Thyroid gland (tissue), 4 donors: ENCODE results near the gene UBE2Q2. TPM values are rescaled to one million over a fixed set of nuclear protein-coding genes. Genes with fewer than 3 reads are reported as not detected.

Experiments
- DNase-seq, 2 donors: peaks; one replicate each; pipeline ENCODE4 v3.0.0-alpha.2; 2019
- H3K27ac ChIP-seq, 3 donors: fragments of 200-600 bp; sonication (generic); 1 replicate in 2 of 3; 2 replicates in 1 of 3; pipeline ENCODE4 v1.5.1; 2016 to 2019; ENCODE audit warnings: mild to moderate bottlenecking in 1 of 3, moderate library complexity in 1 of 3
- H3K27me3 ChIP-seq: fragments of 200-600 bp; sonication (generic); one replicate; pipeline ENCODE4 v1.5.1; 2019
- H3K36me3 ChIP-seq, 2 donors: fragments of 200-600 bp; sonication (generic); one replicate each; pipeline ENCODE4 v1.5.1; 2016 to 2019
- H3K4me1 ChIP-seq, 2 donors: fragments of 200-600 bp; sonication (generic); one replicate each; pipeline ENCODE4 v1.5.1; 2017 to 2019
- H3K4me3 ChIP-seq, 3 donors: fragments of 200-600 bp; sonication (generic); replicated peaks in 1 of 3; 1 replicate in 2 of 3; 2 replicates in 1 of 3; pipeline ENCODE4 v1.5.1; 2016; ENCODE audit warnings: mild to moderate bottlenecking in 1 of 3
- H3K9me3 ChIP-seq: fragments of 200-600 bp; sonication (generic); one replicate; pipeline ENCODE4 v1.5.1; 2017
- CTCF ChIP-seq, 6 experiments: fragments of 200-600 bp in 3 of 6; fragments of 450-650 bp in 3 of 6; sonication (generic) in 3 of 6; IDR thresholded peaks; one replicate each; pipeline ENCODE4 v1.5.1; 2016 to 2019; ENCODE audit warnings: antibody characterized with exemption in 6 of 6, mild to moderate bottlenecking in 2 of 6, inconsistent platforms in 1 of 6, moderate library complexity in 1 of 6
- POLR2A ChIP-seq, 2 donors: fragments of 450-650 bp; IDR thresholded peaks; one replicate each; pipeline ENCODE4 v1.6.1; 2017; ENCODE audit warnings: antibody characterized with exemption in 2 of 2, mild to moderate bottlenecking in 2 of 2, moderate library complexity in 1 of 2
- WGBS, 2 donors: methylation state at CpG; one replicate each; pipeline ENCODE4 v1.1.5; 2017; 5-methylcytosine and 5-hydroxymethylcytosine counted together
- intact Hi-C: fragments of 100-400 bp; cut with DNase I; formaldehyde crosslinking; loops from one replicate; pipeline ENCODE4 v1.15.1; 2023
- total RNA-seq, 4 donors: library from RNA; depleted of rRNA; stranded (reverse); fragments of >200 nt; gene quantifications; one replicate each; pipeline ENCODE4 v1.2.3, GENCODE V29; 2016

The UBE2Q2 gene
- total RNA-seq, 4 donors from 2014 or later: 35.8 to 52.3 (median 44.9) TPM

GRCh38 chr15:75823860-75824613, 19.2 kb upstream of the UBE2Q2 start:
- no peak overlapping the region for H3K27ac ChIP-seq
- H3K4me1 ChIP-seq: no peaks in the 10 kb centered on the region
- H3K4me3 ChIP-seq: no peak overlapping the region
- DNase-seq: no peak
- no peaks in the 10 kb centered on the region for H3K36me3 ChIP-seq
- H3K27me3 ChIP-seq: no peaks in the 10 kb centered on the region
- TF ChIP-seq CTCF (IDR thresholded peaks at IDR 0.05) (no peak), POLR2A (IDR thresholded peaks at IDR 0.05) (no peak)
- no peaks in the 10 kb centered on the region for H3K9me3 ChIP-seq
- 56 to 63% methylated on average over 7 of the region's 7 CpGs for WGBS, 2 donors
- intact Hi-C loops: no loop called here

GRCh38 chr15:75827691-75828090, 15.6 kb upstream of the UBE2Q2 start:
- no peak for TF ChIP-seq POLR2A (IDR thresholded peaks at IDR 0.05)
- TF ChIP-seq CTCF (IDR thresholded peaks at IDR 0.05): no peak
- DNase-seq: no peak
- 59 to 60% methylated on average over 3 of the region's 3 CpGs for WGBS, 2 donors
- no peaks in the 10 kb centered on the region for H3K9me3 ChIP-seq
- intact Hi-C loops: no loop called here
- H3K4me1 ChIP-seq: no peaks in the 10 kb centered on the region
- no peak overlapping the region for H3K4me3 ChIP-seq
- H3K36me3 ChIP-seq: no peaks in the 10 kb centered on the region
- H3K27me3 ChIP-seq: no peaks in the 10 kb centered on the region
- no peak overlapping the region for H3K27ac ChIP-seq

- no peak for DNase-seq
- intact Hi-C loops: no loop called here
- Histone ChIP-seq H3K4me3 (no peak overlapping the region), H3K27ac (no peak overlapping the region), H3K36me3 (no peaks in the 10 kb centered on the region), H3K27me3 (no peaks in the 10 kb centered on the region), H3K9me3 (no peaks in the 10 kb centered on the region), H3K4me1 (no peaks in the 10 kb centered on the region)
- TF ChIP-seq POLR2A (IDR thresholded peaks at IDR 0.05) (no peak), CTCF (IDR thresholded peaks at IDR 0.05) (no peak)
- WGBS, 2 donors: 93 to 96% methylated on average over 9 of the region's 9 CpGs
Observed at GRCh38 chr15:75828429-75828828, 14.8 kb upstream of the UBE2Q2 start.

- Histone ChIP-seq H3K27ac (no peak overlapping the region), H3K4me1 (no peaks in the 10 kb centered on the region), H3K36me3 (no peaks in the 10 kb centered on the region), H3K27me3 (no peaks in the 10 kb centered on the region), H3K9me3 (no peaks in the 10 kb centered on the region), H3K4me3 (no peak overlapping the region)
- no peak for DNase-seq
- no peak for TF ChIP-seq CTCF (IDR thresholded peaks at IDR 0.05)
- no peak for TF ChIP-seq POLR2A (IDR thresholded peaks at IDR 0.05)
- intact Hi-C loops: no loop called here
- WGBS, 2 donors: 83 to 84% methylated on average over 8 of the region's 8 CpGs
Observed at GRCh38 chr15:75830910-75831805, 12.1 kb upstream of the UBE2Q2 start.

GRCh38 chr15:75831806-75832102, 11.5 kb upstream of the UBE2Q2 start:
- intact Hi-C loops: no loop called here
- Histone ChIP-seq H3K4me1 (no peaks in the 10 kb centered on the region), H3K36me3 (no peaks in the 10 kb centered on the region), H3K27me3 (no peaks in the 10 kb centered on the region), H3K4me3 (no peak overlapping the region), H3K27ac (no peak overlapping the region), H3K9me3 (no peaks in the 10 kb centered on the region)
- DNase-seq: no peak
- 51 to 69% methylated on average over 1 of the region's 1 CpG for WGBS, 2 donors
- no peak for TF ChIP-seq CTCF (IDR thresholded peaks at IDR 0.05)
- TF ChIP-seq POLR2A (IDR thresholded peaks at IDR 0.05): no peak
